Measurements from ENCODE around the gene RUNX2.

RUNX2 gene

DNA sequence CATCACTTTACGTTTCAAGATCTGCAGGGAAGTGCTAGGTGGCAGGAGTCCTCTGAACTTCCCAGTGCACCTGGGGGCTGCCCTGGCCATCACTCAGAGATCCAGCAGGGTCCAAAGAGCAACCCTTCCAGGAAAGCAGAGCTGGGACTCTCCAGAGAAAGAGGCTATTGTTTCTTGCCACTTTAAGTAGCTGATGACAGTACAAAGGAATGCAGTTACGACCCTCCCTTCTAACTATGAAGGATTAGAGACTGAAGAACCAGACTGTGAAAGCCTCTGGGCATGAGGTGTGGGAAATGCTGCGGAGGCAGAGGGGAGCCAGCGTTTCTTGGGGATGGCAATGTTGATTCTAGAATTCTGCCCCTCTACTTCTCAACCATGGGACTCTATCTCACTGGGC, 238.8 kb downstream of the RUNX2 start:
- DNase-seq: no peak

DNA sequence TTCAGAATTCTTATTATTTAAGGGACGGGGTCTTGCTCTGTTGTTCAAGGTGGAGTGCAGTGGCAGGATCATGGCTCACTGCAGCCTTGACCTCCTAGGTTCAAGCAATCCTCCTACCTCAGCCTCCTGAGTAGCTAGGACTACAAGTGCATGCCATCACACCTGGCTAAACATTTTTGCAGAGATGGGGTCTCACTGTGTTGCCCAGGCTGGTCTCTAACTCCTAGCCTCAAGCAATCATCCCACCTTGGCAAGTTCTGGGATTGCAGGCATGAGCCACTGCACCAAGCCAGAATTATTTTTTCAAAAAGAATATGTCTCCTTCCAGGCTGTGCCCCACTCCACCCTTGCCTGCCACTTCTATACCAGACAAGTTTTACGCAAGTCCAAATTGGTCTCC, 239.7 kb downstream of the RUNX2 start:
- DNase-seq: no peak

DNA sequence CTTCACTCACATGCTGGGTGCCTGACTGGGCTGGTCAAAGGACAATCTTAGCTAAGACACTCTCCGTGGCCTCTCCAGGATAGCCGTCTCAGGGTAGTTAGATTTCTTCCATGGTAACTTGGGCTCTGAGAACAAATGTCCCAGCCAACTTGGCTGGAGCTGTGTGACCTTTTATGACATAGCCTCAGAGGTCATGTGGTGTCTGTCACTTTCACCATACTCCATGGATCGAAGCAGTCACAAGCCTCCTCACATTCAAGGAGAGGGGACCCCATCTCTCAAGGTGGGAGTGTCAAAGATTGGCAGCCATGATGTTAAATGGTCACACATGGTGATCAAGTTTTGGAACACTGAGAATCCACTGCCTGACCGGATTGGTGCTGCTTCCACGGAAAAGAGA, 240.5 kb downstream of the RUNX2 start:
- DNase-seq: no peak

DNA sequence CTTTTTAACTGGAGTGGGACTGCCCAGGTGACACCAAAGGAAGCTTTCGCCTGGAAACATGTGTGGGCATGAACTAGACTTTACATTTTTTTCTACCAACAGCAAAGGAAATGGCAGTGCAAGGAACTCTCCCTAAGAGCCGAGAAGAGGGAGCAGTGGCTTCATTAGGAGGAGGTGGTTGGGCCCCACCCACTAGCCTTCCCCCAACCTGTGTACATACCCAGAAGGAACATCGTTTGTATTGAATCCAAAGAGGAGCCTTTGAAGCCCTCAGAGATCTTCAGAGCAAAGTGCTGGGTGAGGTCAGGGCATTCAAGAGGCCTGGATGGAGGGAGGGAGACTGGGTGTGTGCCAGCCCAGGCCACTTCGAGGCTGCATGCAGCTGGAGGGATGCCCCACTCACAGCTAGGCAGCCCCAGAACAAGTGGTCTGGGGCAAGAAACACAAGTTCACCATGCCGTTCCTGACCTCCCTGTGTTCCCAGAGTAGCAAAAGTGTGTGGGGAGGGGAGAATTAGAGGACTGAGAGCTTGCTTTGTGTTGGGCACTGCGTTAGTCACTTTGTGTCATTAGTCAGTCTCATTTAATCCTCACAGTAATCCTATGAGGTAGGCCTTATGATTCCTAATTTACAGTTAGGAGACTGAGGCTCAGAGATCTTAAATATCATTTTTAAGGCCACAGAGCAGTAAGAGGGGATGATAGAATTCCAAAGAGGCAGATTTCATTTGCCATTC, 241.2 kb downstream of the RUNX2 start:
- DNase-seq: no peak

DNA sequence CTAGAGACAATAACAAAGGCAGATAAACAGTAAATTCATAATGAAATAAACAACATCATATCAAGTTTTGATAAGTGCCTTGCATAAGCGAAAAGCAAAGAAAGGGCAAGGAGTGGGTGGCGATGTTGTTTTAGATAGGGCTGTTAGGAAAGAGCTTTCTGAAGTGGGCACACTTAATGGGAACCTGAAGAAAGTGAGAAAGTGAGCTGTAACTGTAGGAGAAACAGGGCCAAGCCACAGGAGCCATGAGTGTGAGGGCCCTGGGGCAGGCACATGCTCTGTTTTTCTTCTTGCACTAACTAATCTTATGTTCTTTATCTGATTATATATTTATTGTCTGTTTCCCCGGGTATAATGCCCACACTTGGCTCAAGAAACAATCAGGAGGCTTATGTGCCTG, 243.0 kb downstream of the RUNX2 start:
- no peak for DNase-seq

DNA sequence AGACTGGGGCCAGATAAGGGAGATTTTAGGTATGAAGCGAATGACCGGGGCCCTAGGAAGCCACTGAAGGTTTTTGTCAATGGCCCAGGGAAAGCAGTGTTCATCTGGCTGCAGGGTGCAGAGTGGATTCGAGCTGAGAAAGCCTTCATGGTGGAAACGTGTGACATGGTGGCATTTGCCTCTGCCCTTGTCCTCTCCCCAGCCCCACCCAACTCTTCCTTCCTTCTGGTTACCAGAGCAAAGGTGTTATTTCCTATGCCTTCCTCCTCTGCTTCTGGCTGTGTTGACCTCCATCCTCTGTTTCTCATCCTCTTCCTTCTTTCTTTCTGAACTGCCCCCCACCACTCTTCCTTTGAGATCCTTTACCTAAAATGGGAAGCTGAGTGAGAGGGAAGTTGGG, 244.7 kb downstream of the RUNX2 start:
- DNase-seq: no peak

DNA sequence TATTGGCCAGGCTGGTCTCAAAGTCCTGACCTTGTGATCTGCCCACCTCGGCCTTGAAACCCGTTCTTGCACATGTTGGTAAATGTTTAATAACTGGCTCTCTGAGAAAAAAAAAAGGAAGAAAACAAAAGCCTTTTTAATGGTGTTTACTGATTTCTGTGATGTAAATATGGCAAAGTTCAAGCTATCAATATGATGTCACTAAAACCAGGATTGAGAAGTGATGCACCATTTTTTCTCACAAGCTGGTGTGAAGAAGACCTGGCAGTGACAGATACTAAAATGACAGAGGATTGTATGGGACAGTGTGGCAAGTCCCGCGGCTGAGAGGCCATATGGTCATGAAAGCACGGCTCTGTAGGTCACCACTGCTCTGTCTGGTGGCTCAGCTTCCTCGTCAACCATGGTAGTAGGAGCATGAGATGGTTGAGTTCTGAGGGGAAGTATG, 245.9 kb downstream of the RUNX2 start:
- no peak for DNase-seq

DNA sequence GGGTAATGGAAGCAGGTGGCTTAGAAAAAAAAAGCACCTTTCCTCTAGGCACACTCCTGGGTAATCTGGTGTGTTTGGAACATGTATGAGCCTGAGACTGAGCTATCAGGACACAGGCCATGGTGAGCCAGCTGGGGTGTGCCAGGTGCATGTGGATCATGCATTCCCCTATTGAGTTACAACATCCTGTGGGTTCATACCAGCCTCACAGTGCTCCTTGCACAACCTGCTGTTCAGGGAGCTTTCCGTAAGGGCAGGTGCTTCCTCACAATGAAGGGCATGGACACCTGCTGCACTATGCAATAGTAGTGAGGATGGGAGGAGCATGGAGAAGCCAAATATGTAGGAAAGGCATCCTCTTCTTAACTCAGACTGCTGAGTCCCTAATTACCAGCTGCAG, 246.8 kb downstream of the RUNX2 start:
- DNase-seq: no peak

DNA sequence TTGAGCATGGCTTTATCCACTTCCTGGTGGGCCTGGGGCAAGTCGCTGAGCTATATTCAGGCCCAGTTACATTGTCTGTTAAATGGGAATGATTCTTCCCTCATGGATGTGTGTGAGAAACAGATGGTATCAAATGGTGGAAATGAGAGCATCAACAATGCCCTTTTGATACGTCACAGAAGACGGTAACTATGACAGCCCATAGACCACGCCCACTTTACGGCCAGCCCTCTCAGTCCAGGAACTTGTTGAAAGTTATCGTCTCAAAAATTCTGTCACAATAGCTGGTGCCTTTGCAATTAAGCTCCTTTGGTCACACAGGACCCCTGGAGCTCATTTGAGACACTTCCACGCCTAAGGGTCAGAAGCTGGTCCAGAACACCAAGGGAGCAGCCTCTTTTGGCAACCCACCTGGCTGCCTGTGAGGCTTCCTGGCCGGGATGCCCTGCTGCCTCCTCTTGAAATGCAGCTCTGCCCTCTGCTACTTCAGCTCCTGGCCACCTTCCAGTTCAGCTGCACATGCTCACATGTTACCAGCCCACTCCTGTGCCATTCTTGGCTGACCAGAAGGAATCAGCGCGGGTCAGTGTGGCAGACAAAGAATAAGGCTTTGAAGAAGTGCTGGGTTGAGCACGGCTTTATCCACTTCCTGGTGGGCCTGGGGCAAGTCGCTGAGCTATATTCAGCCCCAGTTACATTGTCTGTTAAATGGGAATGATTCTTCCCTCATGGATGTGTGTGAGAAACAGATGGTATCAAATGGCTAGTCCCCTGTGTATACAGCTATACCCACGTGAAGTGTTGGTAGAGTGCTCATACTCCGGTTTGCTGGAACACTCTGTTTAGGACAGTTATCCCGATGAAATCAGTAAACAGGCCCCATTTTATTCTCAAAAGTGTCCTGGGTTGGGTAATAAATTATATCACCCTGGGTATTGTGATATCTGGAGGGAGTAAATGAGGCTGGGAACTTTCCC, 248.8 kb downstream of the RUNX2 start:
- no peak for DNase-seq

DNA sequence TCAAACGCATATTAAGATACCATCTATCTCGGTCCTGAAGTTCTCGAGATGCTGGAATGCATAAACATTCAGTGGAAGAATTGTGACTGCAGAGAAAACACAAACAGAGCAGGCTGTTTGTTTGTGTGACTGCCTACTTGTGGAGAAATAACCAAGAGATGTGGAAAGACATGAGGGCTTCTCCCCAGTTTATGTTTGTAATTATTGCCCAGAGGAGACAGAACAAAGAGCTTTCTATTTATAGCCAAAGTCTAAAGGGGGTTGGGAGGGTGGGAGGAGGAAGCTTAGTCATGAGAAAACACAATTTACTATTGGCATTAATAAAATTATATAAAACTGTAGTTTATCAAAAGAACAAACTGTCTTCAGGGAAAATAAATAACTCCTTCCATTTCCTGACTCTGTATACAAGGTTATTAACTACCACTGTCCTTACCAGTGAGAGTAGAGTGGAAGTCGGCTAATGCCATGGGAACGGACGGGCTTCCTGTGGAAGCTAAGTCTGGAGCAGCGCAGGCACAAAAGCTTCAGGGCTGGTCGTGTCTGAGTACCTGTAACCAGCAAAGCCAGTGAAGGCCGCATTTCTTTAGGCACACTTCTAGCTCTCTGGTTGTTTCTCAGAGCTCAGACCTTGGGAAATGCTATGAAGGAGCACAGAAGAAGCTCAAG, 249.8 kb downstream of the RUNX2 start:
- no peak for DNase-seq

DNA sequence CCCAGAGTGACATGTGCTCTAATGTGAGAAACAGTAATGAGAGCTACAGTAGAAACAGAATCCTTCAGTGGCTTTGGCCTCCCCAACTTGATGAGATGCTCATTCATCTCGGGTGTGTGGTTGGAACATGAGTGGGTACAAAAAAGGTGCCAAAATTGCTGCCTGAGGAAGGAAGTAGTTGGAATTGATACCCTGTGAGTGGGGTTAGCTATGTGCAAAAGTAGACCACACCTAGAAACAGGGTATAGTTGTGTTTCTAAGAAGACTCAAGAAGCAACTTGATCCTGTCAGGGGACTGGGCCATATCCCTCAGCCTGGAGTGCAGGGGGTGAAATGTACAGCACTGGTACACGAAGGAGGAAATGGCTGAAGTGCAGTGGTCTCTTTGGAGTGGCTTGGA, 256.0 kb downstream of the RUNX2 start:
- DNase-seq: no peak

DNA sequence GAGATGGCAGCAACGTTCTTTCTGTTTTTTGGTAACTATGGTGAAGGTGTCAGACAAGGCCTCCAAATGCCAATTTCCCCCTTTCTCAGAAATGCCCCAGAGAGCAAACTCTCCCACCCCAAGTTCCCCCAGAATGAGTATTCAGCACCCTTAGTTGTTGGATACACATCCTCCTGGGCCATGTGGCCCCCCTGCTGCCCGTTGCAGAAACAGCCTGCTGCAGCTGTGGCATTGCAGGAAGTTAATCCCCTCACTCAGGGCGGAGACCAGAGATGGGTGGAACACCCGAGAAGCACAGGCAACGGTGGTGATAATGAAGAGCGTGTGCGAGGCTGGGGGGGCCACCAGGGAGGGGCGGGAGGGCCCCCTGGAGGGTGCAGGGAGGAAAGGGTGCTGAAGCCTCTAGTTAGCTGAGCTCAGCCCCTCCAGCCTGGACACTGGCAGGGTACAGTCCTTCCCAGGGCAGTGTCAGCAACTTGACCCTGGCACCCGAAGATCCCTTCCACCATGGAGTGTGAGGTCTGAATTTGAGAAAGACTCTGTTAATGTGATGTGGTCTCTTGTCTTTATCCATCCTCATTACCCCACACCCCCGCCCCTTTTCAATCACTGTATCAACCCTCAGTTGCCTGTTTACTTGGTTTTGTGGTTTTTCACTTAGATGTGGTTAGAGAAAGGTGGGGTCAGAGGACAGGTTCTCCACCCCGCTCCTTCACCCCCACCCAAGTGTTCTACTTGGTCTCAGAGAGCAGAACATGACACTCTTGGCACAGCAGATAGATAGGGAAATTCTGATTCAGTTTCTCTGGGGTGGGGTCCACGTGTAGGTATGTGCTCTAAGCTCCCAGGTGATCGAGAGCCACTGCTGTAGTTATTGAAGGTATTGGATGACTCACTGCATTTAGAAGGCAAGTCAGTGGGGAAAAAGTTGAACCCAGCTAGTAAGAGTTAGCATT, 258.4 kb downstream of the RUNX2 start:
- no peak for DNase-seq

DNA sequence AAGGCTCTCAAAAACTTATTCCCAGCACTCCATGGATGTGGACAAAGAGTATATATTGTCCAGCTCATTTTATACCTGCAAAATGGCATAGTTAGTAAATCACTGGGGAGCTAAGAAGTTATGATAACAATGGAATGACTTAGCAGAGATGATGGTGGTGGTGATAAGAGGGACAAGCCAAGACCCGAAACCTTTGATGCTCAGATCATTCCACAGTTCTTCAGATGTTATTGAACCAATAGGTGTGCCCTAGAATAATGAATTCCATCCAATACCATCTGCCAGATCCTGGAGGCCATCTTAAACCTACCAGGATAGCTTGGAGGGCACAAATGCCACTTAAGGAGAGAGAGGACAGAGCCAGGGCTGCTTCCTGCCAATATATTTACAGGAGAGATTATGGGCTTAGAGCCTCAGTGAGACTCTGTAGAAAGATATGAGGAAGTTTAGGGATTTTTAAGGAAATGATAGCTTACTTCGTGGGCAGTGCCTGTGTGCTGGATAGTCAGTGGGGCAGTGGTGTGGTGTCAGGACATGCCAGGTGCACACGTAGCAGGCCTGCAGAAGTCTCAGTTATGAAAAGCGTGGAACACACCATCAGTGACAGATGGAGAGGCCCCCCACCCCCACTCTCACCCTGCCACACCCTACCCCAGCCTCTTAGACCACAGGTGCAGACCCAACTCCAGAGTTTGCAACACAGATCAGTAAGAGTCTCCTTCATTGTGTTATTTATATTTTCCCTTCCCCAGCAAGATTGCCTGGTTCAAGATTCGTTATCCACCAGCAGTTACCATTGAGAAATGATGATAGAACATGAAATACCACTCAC, 259.3 kb downstream of the RUNX2 start:
- DNase-seq: no peak

DNA sequence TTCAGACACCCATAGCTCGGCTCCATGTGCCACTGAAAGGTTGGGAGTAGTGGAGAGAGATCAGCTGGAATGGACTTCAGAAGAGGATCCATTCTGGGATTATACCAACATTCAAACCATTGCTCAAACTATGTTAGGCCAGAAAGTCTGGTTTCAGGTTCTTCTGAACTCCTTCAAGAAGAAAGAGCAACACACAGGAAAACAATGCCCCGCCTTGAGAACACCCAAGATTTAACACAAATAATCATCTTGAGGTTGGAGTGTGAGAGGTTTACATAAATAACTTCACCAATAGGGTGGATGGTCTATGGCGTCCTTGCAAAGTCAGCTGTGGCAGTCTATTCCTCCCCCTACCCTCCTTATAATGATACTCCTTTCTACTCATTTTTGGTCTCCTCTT, 261.2 kb downstream of the RUNX2 start:
- no peak for DNase-seq

DNA sequence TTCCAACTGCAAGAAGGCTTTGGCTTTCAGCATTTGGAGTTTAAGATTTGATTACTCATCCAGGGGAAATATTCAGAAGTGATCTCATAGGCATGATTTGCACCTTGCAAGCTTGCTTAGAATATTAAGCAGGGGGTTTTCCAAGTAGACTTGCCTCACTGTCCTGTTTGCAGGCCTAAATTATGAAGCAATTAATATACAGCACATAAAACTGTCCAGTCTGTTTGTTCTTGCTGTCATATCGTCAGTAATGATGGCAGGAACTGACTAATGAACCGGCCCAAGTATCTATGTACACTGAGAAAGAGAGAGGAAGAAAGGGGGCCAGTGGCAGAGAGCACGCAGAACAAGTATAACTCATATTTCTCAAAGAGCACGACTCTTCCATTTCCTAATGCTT, 262.1 kb downstream of the RUNX2 start:
- DNase-seq: no peak

DNA sequence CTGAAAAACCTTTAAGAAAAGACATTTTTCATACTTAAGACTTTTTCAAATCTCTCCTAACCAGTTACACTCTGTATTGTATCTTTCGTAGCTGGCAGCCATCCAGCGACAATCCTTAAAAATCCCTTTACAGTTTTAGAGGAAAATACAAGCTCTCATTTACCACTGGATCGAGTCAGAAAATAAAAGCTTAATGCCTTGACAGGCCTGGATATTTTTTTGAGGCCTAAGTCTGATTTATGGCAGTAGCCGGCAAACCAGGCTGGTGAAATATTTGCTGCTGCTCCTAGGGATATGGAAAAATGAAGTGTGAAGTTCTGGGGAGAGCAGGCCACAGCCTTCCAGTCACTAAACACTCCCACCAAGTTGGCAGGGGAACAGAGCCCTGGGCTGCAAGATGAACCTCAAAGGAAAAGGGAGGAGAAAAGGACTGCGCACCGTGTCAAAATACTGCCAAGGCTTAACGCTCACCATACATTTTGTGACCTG, 262.6 kb downstream of the RUNX2 start:
- DNase-seq: no peak

DNA sequence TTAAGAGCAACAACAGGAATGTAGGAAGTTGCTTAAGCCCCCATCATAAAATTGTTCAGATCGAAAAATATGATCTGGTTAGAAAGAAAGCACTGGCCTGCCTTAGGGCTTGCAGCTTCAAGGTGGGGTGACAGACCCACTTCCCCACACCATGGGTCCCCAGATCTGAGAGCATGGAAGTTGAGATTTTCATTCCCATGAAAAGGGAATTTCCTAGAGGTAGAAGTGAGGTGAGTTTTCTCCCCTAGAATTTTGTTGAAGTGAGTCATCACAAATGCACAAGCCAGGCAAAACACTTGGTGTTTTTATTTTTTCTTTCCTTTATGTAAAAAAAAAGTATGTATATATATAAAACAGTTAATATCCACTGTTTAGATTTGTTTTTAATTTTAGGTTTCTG, 263.2 kb downstream of the RUNX2 start:
- no peak for DNase-seq

DNA sequence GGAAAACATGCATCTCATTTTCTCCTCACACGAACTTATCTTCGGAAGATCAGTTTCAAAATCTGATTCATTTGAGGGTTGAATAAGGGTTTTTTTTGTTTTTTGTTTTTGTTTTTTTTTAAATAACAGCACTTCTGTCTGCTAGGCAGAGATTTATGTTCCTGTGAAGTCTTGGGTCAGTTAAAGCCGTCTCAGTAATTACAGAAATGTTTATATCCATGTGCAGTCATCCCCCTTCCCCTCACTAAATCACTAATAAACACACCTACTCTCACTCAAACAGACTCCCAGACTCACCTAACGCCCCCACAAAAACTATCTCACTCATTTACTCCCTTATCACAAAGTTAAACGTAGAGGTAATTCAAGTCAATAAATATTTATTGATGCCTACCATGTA, 263.8 kb downstream of the RUNX2 start:
- no peak for DNase-seq

DNA sequence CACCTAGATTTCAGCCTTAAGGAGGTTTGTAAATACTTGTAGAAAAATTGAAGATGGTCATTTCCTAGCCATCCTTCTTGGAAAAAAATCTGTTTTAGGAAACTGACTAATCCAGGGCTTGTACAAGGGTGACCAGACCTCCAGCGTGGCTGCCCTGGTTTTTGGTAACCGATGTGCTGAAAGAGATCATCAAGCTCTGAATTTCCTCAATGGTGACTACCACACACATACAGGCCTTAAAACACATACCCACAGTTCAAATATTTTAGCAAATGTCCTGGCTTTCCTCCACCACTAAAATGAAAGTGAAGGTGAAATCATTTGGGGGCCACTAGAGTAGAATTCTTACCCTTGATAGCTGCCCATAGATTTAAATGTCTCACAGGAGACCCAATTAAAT, 264.9 kb downstream of the RUNX2 start:
- no peak for DNase-seq

DNA sequence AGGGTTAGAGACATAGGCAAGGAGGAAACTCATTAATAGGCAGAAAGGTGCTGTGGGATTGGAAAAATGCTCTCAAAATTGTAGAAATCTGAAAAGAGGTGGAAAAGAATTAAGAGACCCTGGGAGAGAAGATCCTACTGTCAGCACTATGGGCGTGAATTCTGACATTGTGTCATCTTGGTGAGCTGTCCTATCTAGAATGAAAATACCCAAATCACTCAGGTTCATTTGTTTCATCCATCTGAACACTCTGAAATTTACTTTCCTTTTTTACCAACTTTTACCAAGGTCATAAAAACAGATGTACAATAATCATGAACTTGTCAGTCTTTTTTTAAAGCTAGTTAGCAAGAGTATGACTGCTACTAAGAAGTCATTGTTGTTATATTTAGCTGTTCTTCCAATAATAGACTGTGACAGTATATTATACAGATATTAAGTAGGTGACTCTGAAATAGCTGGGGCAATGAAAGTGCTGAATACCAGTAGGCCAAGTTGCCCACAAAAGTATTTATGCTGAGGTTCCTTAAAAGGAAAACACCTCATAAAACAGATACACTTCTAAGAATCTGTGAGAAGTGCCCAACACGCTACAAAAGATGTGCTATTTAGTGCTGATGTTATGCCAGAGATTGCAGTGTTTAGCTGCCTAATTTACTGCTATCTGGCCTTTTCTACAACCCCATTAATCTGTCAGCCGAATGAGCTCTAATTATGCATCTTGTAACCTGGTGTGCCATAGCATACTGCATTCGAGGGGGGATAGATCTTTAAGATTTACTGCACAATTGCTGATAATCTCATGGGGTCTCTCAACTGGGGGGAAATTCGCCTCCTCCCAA, 267.1 kb downstream of the RUNX2 start:
- no peak for DNase-seq
